KG1 (cell line): ENCODE measurements around the gene ONECUT1.
"Not testable (repeated sequence)": the region's sequence is repeated elsewhere in the genome, so short reads cannot be mapped to it uniquely, and the experiment has no call there.

ENCODE experiments used
- DNase-seq: peaks from one replicate; lab custom pipeline; 2025; lab: John Stamatoyannopoulos, UW

Gene ONECUT1

DNA sequence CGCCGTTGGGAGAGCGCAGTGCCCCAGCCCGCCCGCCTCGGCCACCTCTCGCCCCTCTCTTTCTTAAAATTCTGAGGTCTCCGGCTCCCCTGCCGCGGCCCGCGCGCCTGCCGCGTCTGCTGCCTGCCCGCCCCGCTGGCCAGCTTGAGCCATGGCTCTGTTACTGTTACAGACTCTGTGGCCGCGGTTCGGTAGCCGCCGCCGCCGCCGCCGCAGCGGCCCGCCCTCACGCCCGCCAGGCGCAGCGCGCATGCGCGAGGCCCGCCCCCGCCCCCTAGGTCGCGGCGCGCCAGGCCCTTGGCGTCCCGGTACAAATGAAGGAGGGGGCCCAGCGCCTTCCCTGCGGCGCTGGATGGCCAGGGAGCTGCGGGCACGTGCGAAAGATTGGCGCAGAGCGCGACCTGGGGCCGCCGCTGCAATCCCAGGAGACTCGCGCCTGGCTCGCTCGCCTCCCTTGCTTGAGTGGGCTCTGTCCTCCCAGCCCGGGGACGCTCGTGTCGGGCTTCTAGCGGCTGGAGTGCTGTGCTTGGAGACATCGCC is at the start of gene ONECUT1:
TSS of gene ONECUT1 (minus strand) at position 168 of the 540 bp plus-strand sequence. CDS start 452 bp downstream, outside the sequence.
- DNase-seq = no peak

DNA sequence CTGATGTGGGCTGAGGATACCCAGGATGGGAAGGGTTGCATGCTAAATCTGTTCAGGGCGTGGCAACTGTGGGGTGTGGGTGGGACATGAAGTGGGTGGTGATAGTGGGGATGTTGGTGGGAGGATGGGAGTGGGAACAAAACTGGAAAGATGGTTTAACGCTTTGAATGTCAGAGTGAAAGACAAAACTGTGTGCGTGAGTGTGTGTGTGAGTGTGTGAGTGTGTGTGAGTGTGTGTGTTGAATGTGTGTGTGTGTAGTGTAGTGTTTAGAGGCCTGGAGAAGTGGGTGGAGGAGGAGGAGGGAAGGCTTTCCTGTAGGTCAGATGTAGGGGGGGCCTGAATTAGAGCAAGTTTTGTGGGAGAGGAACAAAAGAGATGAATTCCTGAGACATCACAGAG is 44.2 kb upstream of the ONECUT1 start:
- no peak for DNase-seq

DNA sequence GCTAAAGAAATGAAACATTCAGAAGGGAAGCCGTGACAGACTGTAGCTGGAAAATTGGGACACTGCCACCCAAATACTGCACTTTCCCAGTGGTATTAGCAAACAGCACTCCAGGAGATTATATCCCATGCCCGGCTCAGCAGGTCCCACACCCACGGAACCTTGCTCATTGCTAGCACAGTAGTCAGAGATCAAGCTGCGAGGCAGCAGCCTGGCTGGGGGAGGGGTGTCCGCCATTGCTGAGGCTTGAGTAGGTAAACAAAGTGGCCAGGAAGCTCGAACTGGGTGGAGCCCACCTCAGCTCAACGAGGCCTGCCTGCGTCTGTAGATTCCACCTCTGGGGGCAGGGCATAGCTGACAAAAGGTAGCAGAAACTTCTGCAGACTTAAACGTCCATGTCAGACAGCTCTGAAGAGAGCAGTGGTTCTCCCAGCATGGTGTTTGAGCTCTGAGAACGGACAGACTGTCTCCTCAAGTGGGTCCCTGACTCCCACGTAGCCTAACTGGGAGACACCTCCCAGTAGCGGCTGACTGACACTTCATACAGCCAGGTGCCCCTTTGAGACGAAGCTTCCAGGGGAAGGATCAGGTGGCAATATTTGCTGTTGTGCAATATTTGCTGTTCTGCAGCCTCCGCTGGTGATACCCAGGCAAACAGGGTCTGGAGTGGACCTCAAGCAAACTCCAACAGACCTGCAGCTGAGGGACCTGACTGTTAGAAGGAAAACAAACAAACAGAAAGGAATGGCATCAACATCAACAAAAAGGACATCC is 34.2 kb upstream of the ONECUT1 start:
- DNase-seq = not testable (repeated sequence)

DNA sequence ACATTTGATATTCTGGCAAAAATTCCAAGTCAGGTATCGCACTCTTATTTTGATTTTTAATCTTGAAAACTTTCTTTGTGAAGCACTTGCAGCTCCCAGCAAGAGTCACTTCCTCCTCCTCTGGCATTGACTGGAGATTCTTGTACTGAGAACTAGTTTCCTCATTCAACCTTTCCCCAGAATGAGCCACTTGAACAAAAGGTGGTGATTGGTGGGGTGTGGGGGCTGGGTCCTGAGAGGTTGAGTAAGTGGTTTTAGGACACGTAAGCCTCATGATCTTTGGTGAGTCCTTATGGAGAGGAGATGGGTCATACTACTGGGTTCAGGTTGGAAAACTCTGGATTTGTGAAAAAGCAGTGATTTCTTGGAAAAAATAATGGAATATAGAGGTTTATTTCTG is 32.3 kb upstream of the ONECUT1 start:
- no peak for DNase-seq

DNA sequence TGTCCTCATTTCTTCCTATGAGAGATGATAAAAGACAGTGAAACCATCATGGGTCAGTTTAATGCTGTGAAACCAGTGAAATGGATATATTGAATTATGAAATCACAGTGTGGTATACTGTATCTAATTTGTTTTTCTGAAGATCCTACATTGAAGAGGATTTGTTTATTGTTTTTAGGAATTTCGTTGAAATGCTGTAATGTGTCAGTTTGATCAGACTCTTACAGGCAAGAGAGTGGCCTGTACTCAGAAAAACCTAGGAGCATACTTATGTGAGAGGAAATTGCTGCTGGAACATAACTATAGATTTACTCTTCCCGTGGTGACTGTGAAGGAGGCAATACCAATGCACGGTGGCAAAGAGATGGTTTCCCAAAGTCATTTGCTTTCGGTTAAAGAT is 29.1 kb upstream of the ONECUT1 start:
- no peak for DNase-seq

DNA sequence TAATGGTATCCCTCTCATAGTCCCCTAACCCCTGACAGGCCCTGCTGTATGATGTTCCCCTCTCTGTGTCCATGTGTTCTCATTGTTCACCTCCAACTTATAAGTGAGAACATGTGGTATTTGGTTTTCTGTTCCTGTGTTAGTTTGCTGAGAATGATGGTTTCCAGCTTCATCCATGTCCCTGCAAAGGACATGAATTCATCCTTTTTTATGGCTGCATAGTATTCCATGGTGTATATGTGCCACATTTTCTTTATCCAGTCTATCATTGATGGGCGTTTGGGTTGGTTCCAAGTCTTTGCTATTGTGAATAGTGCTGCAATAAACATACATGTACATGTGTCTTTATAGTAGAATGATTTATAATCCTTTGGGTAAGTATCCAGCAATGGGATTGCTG is 25.8 kb upstream of the ONECUT1 start:
- not testable (repeated sequence) for DNase-seq

DNA sequence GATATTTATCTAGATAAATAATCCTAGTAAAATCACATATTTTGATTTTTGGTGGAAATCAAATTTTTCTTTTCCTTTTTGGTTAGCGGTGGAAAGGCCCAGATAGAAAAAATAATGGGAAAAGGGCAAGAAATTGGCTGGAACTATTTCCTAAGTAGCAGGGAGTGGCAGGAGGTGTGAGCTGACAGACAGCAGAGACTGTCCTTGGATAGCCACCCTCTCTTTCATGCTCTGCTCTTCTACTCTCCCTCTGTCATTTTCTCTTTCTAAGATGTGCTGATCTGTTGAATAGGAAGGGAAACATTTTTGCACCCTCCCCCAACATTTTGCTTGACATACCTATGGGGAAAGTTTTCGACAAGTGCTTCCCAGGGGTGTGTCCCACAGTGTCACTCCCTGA is 18.9 kb upstream of the ONECUT1 start:
- no peak for DNase-seq

DNA sequence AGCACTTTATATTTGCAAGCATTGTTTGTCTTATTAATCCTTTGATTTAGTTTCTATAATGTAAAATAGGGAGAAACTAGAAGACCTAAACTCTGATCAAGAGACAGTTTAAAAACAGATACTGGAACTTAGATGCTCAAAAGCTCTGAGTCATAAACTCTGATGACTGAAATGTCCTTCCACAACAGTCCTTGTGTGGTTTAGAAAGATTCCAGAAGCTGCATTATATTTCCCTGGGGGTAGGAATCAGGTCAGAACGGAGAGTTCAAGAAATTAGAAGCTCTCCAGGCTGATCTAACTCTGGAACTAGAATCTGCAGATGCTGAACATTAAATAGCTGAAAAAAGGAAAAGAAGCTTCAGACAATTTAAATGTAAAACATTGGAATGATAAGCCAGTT is 18.3 kb upstream of the ONECUT1 start:
- no peak for DNase-seq

DNA sequence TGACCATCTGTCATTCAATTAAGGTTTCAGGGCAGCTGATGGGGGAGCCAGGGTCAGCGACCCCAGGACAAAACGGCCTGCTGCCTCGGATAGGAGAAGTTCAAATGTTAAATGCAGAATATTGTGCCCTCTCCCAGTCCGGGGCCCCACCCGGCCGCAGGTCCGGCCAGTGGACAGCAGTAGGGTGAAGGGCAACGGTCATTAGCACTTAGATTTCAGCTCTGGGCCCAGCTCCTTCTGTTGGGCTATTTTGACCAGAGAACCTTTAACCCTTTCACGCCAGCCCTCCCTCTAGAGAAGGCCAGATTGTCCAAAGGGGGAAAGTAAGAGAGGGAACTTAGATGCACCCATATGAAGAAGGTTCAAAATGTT is 16.1 kb upstream of the ONECUT1 start:
- DNase-seq = no peak

DNA sequence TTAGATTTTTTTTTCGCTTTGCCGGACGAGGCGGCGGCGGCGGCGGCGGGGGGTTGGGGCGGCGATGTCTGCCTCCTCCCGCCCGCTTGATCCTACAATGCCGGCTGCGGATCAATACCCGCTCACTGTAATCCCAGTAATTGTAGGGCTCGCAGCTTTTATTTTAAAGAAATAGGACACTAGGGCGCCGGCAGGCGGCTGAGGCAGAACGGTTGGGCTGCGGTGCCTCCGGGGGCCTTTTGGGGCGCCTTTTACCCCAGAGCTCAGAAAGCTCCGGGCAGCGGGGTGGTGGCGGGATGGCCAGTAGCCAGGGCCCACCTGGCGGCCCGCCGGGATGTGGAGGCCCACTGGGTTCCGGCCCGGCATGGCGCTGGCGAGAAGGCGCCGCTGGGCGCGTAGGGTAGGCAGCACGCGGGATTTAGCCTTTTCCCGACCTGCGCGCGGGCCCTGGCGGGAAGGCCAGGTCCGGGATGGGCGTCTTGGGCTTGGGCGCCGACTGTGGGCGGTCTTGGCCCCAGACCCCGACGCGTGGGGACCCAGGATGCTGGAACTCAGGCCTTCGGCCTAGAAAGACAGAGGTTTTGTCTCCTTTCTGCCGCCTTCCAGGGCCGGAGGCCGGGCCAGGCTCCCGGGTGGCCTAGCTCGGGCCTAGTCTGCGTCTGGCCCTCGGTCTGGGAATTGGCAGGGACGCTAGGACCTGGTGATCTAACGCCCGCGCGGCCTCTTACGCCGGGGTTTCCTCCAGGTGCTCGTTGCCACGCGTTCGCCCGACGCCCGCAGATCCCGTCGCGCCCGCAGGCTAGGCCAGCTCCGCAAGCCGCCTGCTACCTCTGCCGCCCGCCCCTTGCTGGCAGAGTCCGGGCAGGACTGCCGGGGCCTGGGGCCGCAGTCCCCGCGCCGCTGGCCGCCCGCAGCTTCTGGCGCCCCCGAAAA is 15.5 kb upstream of the ONECUT1 start:
- DNase-seq = no peak

DNA sequence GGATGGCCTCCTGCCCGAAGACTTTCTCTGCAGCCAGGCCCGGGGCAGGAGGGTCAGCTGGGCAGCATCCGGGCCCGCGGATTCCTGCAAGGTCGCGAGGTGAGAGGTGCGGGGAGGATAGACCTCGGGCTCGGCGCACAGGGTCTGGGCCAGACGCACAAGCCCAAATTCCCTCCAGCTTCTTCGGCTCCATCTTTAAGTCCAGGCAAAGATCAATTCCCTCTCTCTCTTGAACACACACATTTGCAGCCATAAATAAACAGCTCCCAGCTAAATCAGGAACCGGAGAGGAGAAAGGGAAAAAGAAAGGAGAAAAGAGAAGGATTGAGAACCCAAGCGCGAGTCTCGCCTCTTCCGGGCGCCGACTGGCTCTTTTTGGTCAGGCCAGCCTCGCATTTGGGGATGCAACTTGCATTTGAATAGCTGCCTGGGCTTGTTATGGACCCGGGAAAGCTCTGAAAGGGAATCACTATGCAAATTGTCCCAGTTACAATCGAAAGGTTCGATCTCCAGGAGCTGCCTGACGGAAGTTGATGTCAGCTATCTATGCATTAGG is 14.5 kb upstream of the ONECUT1 start:
- DNase-seq = no peak

DNA sequence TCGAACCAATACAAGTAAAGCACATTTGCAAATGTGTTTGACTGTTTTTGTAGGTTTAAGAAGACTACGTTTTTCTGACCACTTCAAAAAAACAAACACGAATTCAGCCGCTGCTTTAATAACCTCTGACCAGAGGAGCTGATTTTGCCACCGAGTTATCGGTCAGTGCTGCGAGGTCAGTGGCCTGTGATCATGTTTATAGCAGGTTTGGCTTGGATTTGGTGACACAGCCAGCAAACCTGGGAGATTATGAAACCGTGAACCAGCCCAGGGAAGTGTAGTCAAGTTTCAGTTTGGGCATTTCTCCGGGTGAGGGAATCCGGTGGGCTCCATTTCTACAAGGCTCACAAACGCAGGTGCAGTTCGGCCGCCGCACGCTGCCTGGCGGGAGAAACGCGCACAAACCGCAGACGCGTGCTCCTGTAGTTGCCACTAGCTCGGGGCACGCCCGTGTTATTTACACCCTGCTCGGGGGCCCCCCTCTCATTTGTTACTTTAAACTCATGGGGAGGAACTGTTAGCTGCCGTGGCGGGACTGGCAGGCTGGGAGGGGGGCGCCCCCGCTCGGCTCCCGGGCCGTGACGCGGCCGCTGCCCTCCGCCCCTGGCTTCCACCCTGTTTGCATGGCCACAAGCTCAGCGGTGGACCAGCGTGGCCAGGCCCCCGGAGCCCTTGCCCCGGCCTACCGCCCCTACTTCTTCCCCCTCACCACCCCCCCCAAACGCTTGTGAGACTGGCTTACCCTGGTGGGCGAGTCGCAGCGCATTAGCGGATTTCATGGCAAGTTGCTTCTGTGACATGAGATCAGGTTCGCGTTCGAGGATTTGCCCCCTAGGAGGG is 13.6 kb upstream of the ONECUT1 start:
- DNase-seq = no peak

DNA sequence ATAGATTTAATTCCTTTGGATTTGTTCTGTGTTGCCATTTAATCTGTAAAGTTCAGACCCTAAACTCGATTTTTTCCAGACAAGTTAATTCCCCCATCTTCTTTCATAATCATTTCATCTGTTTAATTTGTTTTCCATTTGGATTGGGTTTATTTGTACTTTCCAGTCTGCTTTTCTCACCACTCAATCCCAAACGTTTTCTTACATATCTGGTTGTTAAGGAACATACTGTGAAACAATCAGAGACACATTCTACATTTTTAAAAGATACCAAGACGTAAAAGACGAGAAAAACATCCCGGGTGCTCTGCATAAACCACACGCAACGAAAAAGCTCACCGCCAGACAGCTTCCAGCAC is 13.0 kb upstream of the ONECUT1 start:
- no peak for DNase-seq

DNA sequence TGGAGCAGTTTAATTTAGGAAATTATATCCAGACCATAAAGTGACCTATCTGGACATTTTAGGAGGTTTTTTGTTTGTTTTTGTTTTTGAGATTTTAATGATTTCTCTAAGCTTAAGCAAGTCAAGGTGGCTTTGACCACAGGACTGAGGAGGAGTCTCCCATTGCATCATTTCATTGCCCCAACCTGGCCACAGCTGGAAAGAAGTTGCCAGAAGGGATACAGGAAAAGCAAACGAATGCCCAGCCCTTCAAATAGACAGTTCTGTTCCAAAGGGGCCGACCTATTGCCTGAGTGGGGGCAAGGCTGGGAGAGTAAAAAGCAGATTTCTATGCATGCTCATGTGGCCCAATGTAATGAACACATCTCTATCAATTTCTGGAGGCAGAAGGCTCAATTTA is 12.0 kb upstream of the ONECUT1 start:
- no peak for DNase-seq

DNA sequence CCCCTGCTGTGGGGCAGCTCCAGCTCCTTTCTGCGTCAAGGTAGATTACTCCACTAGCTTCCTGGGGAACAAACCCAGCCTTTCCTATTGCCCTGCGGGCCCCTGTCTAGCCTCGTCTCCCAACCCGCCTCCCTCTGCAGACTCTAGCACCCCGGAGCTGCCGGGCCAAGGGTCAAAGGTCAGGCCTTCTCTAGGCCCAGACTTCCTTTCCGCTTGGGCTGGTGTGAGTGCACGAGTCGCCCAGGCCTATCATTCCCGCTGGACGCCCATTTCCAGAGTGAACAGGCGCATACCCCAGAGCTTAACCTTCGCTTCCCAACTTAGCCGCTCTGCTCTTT is 11.6 kb upstream of the ONECUT1 start:
- DNase-seq = no peak

DNA sequence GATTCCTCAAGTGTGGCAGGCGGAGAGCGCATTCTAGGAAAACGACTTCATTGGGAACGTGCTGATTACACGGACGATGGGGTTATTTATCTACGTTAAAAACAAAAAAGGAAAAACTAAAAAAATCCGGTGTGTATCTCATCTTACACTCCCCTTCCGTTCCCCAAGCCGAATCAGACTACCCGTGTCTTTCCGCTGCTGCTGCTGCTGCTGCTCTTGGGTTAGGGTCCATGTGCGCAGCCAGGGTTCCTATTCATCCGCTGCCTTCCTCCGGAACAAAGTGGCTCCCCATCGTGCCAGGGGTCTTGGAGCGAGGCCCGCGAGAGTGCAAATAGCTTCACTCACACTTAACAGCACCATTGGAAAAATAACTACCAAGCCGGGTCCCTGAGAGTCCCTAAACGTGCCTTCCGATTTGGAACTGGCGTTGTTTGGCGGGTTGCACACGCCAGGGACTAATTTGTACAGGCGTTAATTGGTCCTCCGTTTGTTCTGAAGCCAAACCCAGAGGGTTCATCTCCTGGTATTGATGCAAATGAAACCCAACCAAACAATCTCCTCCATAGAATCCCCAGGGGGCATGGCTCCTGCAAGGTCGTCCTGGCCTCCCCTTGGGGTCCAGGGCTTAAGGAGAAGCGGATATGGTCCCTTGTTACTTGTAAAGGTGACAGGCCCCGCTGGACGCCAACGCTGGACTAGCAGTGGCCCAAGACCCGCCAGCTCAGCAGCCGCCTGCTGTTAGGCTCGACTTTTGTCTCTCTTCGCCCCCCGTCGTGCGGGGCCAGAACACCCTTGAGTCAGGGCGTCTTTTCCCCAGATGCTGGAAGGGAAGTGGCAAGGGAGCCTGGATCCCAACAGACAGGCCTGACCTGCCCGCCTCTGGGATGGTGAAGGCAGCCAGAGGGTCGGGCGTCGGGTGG is 11.0 kb upstream of the ONECUT1 start:
- DNase-seq = no peak

DNA sequence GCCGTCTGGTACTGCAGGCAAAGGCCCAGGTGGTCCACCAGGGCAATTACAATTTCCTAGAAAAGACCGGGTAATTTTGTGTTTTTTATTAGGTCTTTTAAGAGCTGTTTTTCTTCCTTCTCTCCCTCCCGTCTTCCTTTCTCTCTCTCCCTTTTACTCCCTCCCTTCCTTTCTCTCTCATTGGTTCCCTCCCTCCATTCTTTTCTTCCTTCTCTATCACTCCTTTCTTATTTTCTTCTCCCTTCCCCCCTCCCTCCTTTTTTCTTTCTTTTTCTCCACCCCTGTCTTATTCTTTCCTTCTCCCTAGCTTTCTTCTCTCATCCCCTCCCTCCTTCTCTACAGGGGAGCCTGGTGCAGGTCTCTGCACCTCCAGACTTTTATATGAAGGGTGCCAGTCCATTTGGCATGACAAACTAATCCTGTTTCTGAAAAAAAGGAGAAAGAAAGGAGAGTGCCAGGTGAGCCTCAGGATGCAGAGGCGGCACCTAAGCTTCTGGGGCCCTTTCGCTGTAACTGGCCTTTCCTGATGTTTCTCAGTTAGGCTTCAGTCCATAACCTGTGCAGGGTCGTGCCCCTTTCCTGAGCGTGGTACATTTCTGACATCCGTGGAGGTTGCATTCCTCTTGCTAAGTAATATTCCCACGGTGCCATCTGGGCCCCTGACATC is 9.1 kb upstream of the ONECUT1 start:
- no peak for DNase-seq

DNA sequence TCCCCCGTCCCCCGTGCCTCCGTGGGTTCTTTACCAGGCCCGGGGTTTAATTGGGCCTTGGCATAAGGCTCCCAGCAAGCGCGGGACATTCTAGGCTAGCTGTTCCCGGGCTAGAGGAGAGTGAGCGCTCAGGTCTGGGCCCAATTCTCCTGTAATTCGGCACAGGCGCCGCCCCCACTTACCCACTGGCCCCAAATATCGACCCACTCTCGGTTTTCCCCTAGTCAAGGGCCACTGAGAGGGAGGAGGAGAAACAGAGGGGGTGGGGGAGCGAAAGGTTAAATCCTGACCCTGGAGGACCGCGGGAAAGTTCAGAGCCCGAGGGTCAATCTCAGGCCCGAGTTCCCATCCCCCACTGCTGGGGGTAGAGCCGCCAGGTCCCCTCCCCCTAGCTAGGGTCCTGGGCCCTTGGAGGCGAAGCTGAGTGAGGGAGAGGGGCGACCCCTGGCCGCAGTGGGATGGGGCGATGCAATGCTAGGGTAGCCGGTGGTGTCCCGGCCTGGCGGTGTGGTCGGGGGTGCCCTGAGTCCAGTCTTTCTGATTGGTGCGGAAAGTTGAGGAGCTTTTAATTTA is 8.5 kb upstream of the ONECUT1 start:
- DNase-seq = no peak

DNA sequence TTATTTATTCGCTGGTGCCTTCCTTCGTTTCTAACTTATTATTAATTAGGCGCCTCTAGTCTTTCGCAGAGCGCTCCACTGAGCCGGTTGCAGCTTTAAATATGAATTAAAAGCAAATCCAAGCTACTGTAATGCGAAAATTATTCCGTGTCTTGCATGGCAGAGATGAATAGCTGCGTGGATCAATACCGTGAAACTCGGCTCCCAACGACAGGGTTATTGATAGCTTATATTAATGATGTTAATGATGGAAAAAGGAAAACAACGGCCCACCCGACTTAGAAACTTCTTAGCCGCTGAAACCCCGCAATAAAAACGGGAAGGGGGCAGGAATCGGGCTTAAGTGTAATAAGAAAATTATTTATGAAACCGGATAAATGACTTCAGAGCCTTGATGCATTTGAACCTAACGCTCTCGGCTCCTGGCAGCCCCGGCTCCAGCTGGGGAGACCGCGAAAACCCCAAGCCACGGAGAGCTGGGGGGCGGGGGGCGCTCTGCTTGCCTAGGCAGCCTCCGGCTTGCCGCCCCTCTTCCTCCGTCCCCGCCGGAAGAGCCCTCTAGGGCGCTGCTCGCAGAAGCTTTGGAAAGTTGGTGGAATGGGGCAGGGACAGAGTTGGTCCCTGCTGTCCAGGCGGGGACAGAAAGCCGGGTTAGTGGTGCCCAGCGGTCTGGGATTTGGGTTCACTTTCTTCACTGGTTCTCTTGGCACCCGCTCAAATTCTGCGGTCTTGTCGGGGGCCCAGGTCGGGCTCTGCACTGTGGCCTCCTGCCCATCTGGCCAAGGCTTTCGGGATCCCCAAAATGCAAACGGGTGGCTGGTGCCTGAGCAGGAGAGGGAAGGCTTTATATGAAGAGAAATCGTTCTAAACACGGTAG is 7.7 kb upstream of the ONECUT1 start:
- DNase-seq = no peak
